ENCODE data around the gene PFKP. TPM values are rescaled to one million over a fixed set of nuclear protein-coding genes. Genes with fewer than 3 reads are reported as not detected.

PFKP gene
- total RNA-seq, 1 donor: 111 TPM

- no peak for TF ChIP-seq CTCF (IDR thresholded peaks at IDR 0.05; ENCODE audit: insufficient read depth, low read length)
- peak; percentile 27 for DNase-seq (ENCODE audit: low read depth)
- no peak overlapping the region for H3K4me3 ChIP-seq (ENCODE audit: low read depth, low read length)
Observed at GRCh38 chr10:3111621-3112163, 44.3 kb downstream of the PFKP start.

- no peak overlapping the region for H3K4me3 ChIP-seq (ENCODE audit: low read depth, low read length)
- no peak for DNase-seq (ENCODE audit: low read depth)
- no peak for TF ChIP-seq CTCF (IDR thresholded peaks at IDR 0.05; ENCODE audit: insufficient read depth, low read length)
Observed at GRCh38 chr10:3113343-3113720, 46.0 kb downstream of the PFKP start.

- H3K4me3 ChIP-seq (ENCODE audit: low read depth, low read length): no peak overlapping the region
- DNase-seq (ENCODE audit: low read depth): no peak
- TF ChIP-seq CTCF (IDR thresholded peaks at IDR 0.05; ENCODE audit: insufficient read depth, low read length): no peak
Observed at GRCh38 chr10:3115685-3116084, 48.3 kb downstream of the PFKP start.

- TF ChIP-seq CTCF (IDR thresholded peaks at IDR 0.05; ENCODE audit: insufficient read depth, low read length): no peak
- no peak for DNase-seq (ENCODE audit: low read depth)
Observed at GRCh38 chr10:3116508-3117100, 49.3 kb downstream of the PFKP start.

GRCh38 chr10:3117486-3117885 lies 50.1 kb downstream of the PFKP start:
- no peak for TF ChIP-seq CTCF (IDR thresholded peaks at IDR 0.05; ENCODE audit: insufficient read depth, low read length)
- no peak overlapping the region for H3K4me3 ChIP-seq (ENCODE audit: low read depth, low read length)
- no peak for DNase-seq (ENCODE audit: low read depth)

More at GRCh38 chr10:3116508-3117100, 49.3 kb downstream of the PFKP start:
- H3K4me3 ChIP-seq (ENCODE audit: low read depth, low read length): no peak overlapping the region

GRCh38 chr10:3118641-3119091 lies 51.3 kb downstream of the PFKP start:
- no peak overlapping the region for H3K4me3 ChIP-seq (ENCODE audit: low read depth, low read length)
- no peak for TF ChIP-seq CTCF (IDR thresholded peaks at IDR 0.05; ENCODE audit: insufficient read depth, low read length)
- DNase-seq (ENCODE audit: low read depth): no peak

Data from fibroblast of the aortic adventitia (primary cell).